SK-N-SH treated with all-trans-retinoic acid at 6 μM for 48 hours (cell line): Measurements from ENCODE around the gene LCN12.

Source experiments
- CSDC2 ChIP-seq: fragments of 250-450 bp; sonication (Bioruptor Pico); IDR thresholded peaks from 2 replicates; pipeline ENCODE4 v1.5.0; 2020; ENCODE audit warnings: mild to moderate bottlenecking, moderate library complexity
- ESRRG ChIP-seq: fragments of 250-450 bp; sonication (Bioruptor Pico); IDR thresholded peaks from 2 replicates; pipeline ENCODE4 v1.6.1; 2021; ENCODE audit warnings: mild to moderate bottlenecking
- PATZ1 ChIP-seq: fragments of 250-450 bp; sonication (Bioruptor Pico); IDR thresholded peaks from 2 replicates; pipeline ENCODE4 v1.8.0; 2020; ENCODE audit warnings: mild to moderate bottlenecking, moderate library complexity, borderline replicate concordance
- POU6F1 ChIP-seq: fragments of 250-450 bp; sonication (Bioruptor Pico); IDR thresholded peaks from 2 replicates; pipeline ENCODE4 v1.8.0; 2021; ENCODE audit warnings: low read depth, mild to moderate bottlenecking, moderate library complexity, borderline replicate concordance
- RARB ChIP-seq: fragments of 250-450 bp; sonication (Bioruptor Pico); IDR thresholded peaks from 2 replicates; pipeline ENCODE4 v1.8.0; 2021; ENCODE audit warnings: mild to moderate bottlenecking, moderate library complexity
- TOX ChIP-seq: fragments of 250-450 bp; sonication (Bioruptor Pico); IDR thresholded peaks from 2 replicates; pipeline ENCODE4 v1.8.0; 2021; ENCODE audit warnings: mild to moderate bottlenecking, moderate library complexity, borderline replicate concordance
- ZC3H10 ChIP-seq: fragments of 250-450 bp; sonication (Bioruptor Pico); IDR thresholded peaks from 2 replicates; pipeline ENCODE4 v1.5.1; 2021; ENCODE audit warnings: mild to moderate bottlenecking, moderate library complexity
- ZFP3 ChIP-seq: fragments of 250-450 bp; sonication (Bioruptor Pico); IDR thresholded peaks from 2 replicates; pipeline ENCODE4 v1.5.0; 2020; ENCODE audit warnings: mild to moderate bottlenecking, moderate library complexity
- ZNF565 ChIP-seq: fragments of 450-650 bp; formaldehyde crosslinking; conservative IDR thresholded peaks from 2 replicates; pipeline ENCODE4 v1.5.0; 2020; ENCODE audit warnings: low read depth, mild to moderate bottlenecking, moderate library complexity

GRCh38 chr9:136926749-136927148 lies 25.3 kb upstream of the LCN12 start:
- TF ChIP-seq ZFP3 (CRISPR knock-in tag) (no peak), CSDC2 (CRISPR knock-in tag) (no peak), ZNF565 (CRISPR knock-in tag) (no peak), POU6F1 (CRISPR knock-in tag) (no peak), ESRRG (CRISPR knock-in tag) (no peak), TOX (CRISPR knock-in tag) (no peak), RARB (CRISPR knock-in tag) (no peak), PATZ1 (CRISPR knock-in tag) (no peak), ZC3H10 (no peak)
